ENCODE measurements around the gene SEC24B. TPM values are rescaled to one million over a fixed set of nuclear protein-coding genes. Genes with fewer than 3 reads are reported as not detected.

SEC24B gene
- 19.4 TPM for polyA plus RNA-seq (2013, experiment 1 of 2)
- 18.5 TPM for polyA plus RNA-seq (2013, experiment 2 of 2)

DNA sequence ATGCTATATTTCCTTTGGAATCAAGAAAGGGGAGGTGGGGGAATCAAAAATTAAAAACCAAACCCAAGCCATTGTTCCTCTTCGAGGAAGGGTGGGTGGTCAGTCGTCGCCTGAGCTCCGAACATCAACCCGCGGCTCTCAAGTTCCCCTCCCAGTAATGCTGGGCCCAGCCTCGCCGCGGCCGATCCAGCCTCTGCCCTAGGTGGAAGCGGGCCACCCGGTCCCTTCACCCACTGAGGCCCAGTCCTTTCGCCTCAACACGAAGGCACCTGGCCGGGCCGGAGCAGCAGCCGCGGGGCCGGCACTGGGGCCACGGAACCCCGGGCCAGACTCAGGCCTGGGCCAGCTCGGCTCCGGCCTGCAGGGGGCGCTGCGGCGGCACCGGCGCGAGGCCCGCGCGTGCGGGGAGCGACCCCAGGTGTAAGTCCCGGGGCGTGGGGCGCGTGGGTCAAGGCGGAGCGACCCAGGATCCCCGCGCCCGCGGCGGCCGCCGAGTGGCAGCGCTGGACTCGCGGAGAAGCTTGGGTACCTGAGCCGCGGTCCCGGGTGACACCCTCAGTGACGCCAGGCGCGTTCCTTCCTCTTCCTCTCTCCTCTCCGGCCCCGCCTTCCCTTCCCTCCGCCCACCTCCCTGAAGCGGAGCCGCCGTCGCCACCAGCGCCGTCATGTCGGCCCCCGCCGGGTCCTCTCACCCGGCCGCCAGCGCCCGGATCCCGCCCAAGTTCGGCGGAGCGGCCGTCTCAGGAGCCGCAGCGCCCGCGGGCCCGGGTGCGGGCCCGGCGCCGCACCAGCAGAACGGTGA is at the start of gene SEC24B:
Gene SEC24B (plus strand): TSS at position 611 of the 802 bp plus-strand sequence. CDS start 55 bp downstream, at position 666.
- H3K4me1 ChIP-seq (ENCODE audit: control insufficient read depth, low read depth, low read length): peaks cover 12% of the 10 kb centered on the region
- H3K27me3 ChIP-seq (ENCODE audit: insufficient read depth, low read length, poor library complexity): no peaks in the 10 kb centered on the region
- H2BK120ac ChIP-seq (ENCODE audit: low read depth, low read length): peak within 1 kb of the TSS; percentile 18
- peak within 1 kb of the TSS; percentile 99 for H3K18ac ChIP-seq (ENCODE audit: low read length)
- peak within 1 kb of the TSS; percentile 97 for H3K56ac ChIP-seq (ENCODE audit: low read length)
- peak; percentile 90 for DNase-seq
- peak within 1 kb of the TSS; percentile 60 for H4K8ac ChIP-seq (ENCODE audit: low read depth, low read length)
- H3K4me3 ChIP-seq (ENCODE audit: low read length): peak within 1 kb of the TSS; percentile 42
- H3K36me3 ChIP-seq (ENCODE audit: control insufficient read depth, insufficient read depth, low read length): no peaks in the 10 kb centered on the region
- H4K5ac ChIP-seq (ENCODE audit: low read length): peak within 1 kb of the TSS; percentile 95
- no peak within 1 kb of the TSS for H2AK5ac ChIP-seq (ENCODE audit: low read length)
- no peak within 1 kb of the TSS for H2BK15ac ChIP-seq (replicated peaks; ENCODE audit: low read depth)
- H3K79me2 ChIP-seq (ENCODE audit: control insufficient read depth, insufficient read depth, low read length): peaks cover 36% of the 10 kb centered on the region
- peaks cover 6% of the 10 kb centered on the region for H3K79me1 ChIP-seq (ENCODE audit: low read length)
- peak within 1 kb of the TSS; percentile 70 for H3K4me2 ChIP-seq (ENCODE audit: low read length)
- peak within 1 kb of the TSS; percentile 85 for H3K27ac ChIP-seq (ENCODE audit: low read depth, low read length)
- H3K4ac ChIP-seq (ENCODE audit: low read depth, low read length): peak within 1 kb of the TSS; percentile 90
- WGBS (ENCODE audit: extremely low coverage, insufficient coverage, low lambda C conversion rate): no CpG with 5 or more reads among the region's 87 CpGs
- peak within 1 kb of the TSS; percentile 82 for H2BK5ac ChIP-seq (ENCODE audit: low read length)
- peak within 1 kb of the TSS; percentile 80 for H3K23ac ChIP-seq (ENCODE audit: low read length)
- H3K9ac ChIP-seq (ENCODE audit: low read length): peak within 1 kb of the TSS; percentile 71

DNA sequence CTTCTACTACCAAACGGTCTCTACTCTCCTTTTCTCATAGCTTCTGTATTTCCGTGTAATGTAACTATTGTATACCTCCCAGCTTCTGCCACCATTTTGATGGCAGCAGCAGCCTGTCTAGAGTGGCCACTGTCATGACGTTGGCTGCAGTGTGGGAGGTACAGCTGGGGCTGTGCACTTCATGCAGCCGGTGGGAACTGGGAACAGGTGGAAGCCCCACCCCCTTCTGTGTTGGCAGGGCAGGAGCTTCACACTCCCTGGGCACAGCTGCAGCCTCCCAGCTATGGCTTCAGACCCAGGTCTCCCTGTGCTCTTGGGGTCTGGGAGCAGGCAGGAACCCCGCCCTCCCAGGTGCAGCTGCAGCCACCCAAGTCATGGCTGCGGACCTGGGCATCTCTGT is 49.8 kb upstream of the SEC24B start:
- no peak overlapping the region for H3K4me2 ChIP-seq (ENCODE audit: low read length)
- H4K8ac ChIP-seq (ENCODE audit: low read depth, low read length): no peak overlapping the region
- no peak overlapping the region for H2BK5ac ChIP-seq (ENCODE audit: low read length)
- no peak overlapping the region for H2BK15ac ChIP-seq (replicated peaks; ENCODE audit: low read depth)
- H3K23ac ChIP-seq (ENCODE audit: low read length): no peak overlapping the region
- H2BK120ac ChIP-seq (ENCODE audit: low read depth, low read length): no peak overlapping the region
- no peak overlapping the region for H3K4ac ChIP-seq (ENCODE audit: low read depth, low read length)
- no peak overlapping the region for H2AK5ac ChIP-seq (ENCODE audit: low read length)
- no peaks in the 10 kb centered on the region for H3K79me2 ChIP-seq (ENCODE audit: control insufficient read depth, insufficient read depth, low read length)
- H3K27ac ChIP-seq (ENCODE audit: low read depth, low read length): no peak overlapping the region
- H3K36me3 ChIP-seq (ENCODE audit: control insufficient read depth, insufficient read depth, low read length): no peaks in the 10 kb centered on the region
- no peak overlapping the region for H3K18ac ChIP-seq (ENCODE audit: low read length)
- no peak overlapping the region for H3K9ac ChIP-seq (ENCODE audit: low read length)
- H3K79me1 ChIP-seq (ENCODE audit: low read length): no peaks in the 10 kb centered on the region
- H3K4me1 ChIP-seq (ENCODE audit: control insufficient read depth, low read depth, low read length): peaks cover 2% of the 10 kb centered on the region
- no peak for DNase-seq
- WGBS (ENCODE audit: extremely low coverage, insufficient coverage, low lambda C conversion rate): no CpG with 5 or more reads among the region's 6 CpGs
- no peak overlapping the region for H4K5ac ChIP-seq (ENCODE audit: low read length)
- no peak overlapping the region for H3K4me3 ChIP-seq (ENCODE audit: low read length)
- no peak overlapping the region for H3K56ac ChIP-seq (ENCODE audit: low read length)
- no peaks in the 10 kb centered on the region for H3K27me3 ChIP-seq (ENCODE audit: insufficient read depth, low read length, poor library complexity)

DNA sequence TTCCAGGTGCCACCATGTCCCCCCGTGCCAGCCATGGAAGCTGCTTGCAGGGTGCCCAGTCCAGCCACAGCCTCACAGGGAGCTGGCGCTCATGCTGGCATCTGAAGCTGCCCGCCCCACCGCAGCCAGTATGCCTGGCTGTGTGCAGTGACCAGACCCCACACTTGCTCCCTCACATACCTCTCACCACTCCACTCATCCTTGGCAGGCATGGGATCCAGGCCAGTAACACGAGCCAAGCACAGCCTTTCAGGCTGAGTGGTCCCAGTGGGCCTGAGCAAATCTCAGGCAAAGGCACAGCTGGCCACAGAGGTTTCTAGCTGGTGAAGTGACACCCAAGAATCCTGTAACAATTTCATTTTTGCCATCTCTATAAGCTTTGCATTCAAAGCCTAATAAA is 48.4 kb upstream of the SEC24B start:
- Histone ChIP-seq H3K4me3 (ENCODE audit: low read length) (no peak overlapping the region), H2AK5ac (ENCODE audit: low read length) (no peak overlapping the region), H3K4me2 (ENCODE audit: low read length) (no peak overlapping the region), H4K5ac (ENCODE audit: low read length) (no peak overlapping the region), H3K56ac (ENCODE audit: low read length) (no peak overlapping the region), H2BK5ac (ENCODE audit: low read length) (no peak overlapping the region), H4K8ac (ENCODE audit: low read depth, low read length) (no peak overlapping the region), H3K27ac (ENCODE audit: low read depth, low read length) (no peak overlapping the region), H3K36me3 (ENCODE audit: control insufficient read depth, insufficient read depth, low read length) (no peaks in the 10 kb centered on the region), H3K79me1 (ENCODE audit: low read length) (no peaks in the 10 kb centered on the region), H2BK15ac (replicated peaks; ENCODE audit: low read depth) (no peak overlapping the region), H3K79me2 (ENCODE audit: control insufficient read depth, insufficient read depth, low read length) (no peaks in the 10 kb centered on the region), H2BK120ac (ENCODE audit: low read depth, low read length) (no peak overlapping the region), H3K27me3 (ENCODE audit: insufficient read depth, low read length, poor library complexity) (no peaks in the 10 kb centered on the region), H3K4me1 (ENCODE audit: control insufficient read depth, low read depth, low read length) (peaks cover 2% of the 10 kb centered on the region), H3K9ac (ENCODE audit: low read length) (no peak overlapping the region), H3K4ac (ENCODE audit: low read depth, low read length) (no peak overlapping the region), H3K23ac (ENCODE audit: low read length) (no peak overlapping the region), H3K18ac (ENCODE audit: low read length) (no peak overlapping the region)
- no CpG with 5 or more reads among the region's 5 CpGs for WGBS (ENCODE audit: extremely low coverage, insufficient coverage, low lambda C conversion rate)
- no peak for DNase-seq

DNA sequence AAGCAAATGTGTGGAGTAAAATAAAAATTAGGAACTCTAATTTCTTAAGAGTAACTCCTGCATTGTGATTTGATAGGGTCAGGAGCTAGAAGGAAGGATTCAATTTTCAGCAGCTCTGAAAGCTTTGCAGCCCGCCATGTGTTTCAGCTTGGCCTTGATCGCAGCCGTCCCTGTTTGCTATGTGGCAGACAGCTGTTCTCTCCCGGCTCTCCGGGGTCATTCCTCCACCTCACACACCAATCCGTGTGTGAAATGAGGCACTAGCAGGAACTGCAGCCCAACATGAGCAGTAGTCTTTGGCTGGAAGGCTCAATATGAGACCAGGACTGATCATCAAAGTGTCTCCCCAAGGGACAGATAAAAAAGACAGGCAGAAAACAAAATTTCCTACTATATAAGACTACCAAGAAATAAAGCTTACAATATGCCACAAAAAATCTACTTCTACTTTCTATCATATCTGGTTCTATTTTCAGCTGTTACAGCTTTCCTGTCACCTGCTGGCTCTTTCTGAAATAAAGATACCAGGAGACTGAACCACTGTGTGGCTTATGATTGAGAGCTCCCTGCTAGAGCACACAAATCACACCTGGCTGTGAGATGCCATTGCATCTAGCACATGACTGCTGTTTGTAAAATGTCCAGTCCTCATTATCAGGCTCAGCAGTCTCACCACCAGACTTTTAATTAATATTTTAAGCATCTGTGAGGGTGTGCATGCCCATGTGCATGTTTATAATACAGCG is 44.1 kb upstream of the SEC24B start:
- Histone ChIP-seq H3K27ac (ENCODE audit: low read depth, low read length) (no peak overlapping the region), H4K8ac (ENCODE audit: low read depth, low read length) (no peak overlapping the region)
- DNase-seq: peak; percentile 46

DNA sequence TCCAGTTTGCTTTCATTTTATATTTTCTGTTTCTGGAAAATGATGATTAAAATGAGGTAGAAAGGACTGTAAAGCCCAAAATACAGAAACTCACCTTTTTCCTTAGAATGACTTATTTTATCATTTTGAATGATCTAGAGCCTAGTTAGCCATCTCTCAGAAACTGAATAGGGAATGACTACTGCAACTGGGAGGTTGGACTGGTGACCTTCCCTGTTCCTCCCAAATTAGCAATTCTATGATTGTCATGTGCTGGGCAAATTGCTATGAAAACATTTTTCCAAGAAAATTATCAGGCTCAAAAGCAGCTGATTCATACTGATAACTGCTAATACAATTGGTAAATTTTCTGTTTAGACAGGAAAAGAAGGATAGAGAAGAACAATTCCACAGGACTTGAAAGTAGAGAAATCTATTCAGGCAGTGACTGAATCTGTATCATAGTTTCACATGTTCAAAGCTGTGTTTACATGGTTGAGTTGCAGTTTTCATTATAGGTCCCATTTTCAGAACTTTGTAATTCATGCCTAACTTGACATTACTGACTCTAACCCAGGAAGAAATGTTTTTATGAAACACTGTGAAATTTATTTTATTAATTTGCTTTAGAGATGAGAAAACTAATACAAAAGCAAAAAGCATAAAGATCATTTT is 43.4 kb upstream of the SEC24B start:
- no peak overlapping the region for H4K5ac ChIP-seq (ENCODE audit: low read length)
- no peak overlapping the region for H2BK120ac ChIP-seq (ENCODE audit: low read depth, low read length)
- no peak overlapping the region for H3K4me2 ChIP-seq (ENCODE audit: low read length)
- H2AK5ac ChIP-seq (ENCODE audit: low read length): no peak overlapping the region
- H3K23ac ChIP-seq (ENCODE audit: low read length): no peak overlapping the region
- no peak for DNase-seq
- H2BK5ac ChIP-seq (ENCODE audit: low read length): no peak overlapping the region
- no peak overlapping the region for H3K27ac ChIP-seq (ENCODE audit: low read depth, low read length)
- H3K79me2 ChIP-seq (ENCODE audit: control insufficient read depth, insufficient read depth, low read length): no peaks in the 10 kb centered on the region
- H3K79me1 ChIP-seq (ENCODE audit: low read length): no peaks in the 10 kb centered on the region
- H3K56ac ChIP-seq (ENCODE audit: low read length): no peak overlapping the region
- peaks cover 2% of the 10 kb centered on the region for H3K4me1 ChIP-seq (ENCODE audit: control insufficient read depth, low read depth, low read length)
- H4K8ac ChIP-seq (ENCODE audit: low read depth, low read length): no peak overlapping the region
- H3K9ac ChIP-seq (ENCODE audit: low read length): no peak overlapping the region
- H2BK15ac ChIP-seq (replicated peaks; ENCODE audit: low read depth): no peak overlapping the region
- no peak overlapping the region for H3K18ac ChIP-seq (ENCODE audit: low read length)
- no peak overlapping the region for H3K4me3 ChIP-seq (ENCODE audit: low read length)
- no peaks in the 10 kb centered on the region for H3K36me3 ChIP-seq (ENCODE audit: control insufficient read depth, insufficient read depth, low read length)
- no peaks in the 10 kb centered on the region for H3K27me3 ChIP-seq (ENCODE audit: insufficient read depth, low read length, poor library complexity)
- H3K4ac ChIP-seq (ENCODE audit: low read depth, low read length): no peak overlapping the region

More for the DNA sequence above, 44.1 kb upstream of the SEC24B start:
- Histone ChIP-seq H2BK5ac (ENCODE audit: low read length) (no peak overlapping the region), H3K79me2 (ENCODE audit: control insufficient read depth, insufficient read depth, low read length) (no peaks in the 10 kb centered on the region), H3K23ac (ENCODE audit: low read length) (no peak overlapping the region), H3K79me1 (ENCODE audit: low read length) (no peaks in the 10 kb centered on the region), H3K4ac (ENCODE audit: low read depth, low read length) (no peak overlapping the region), H2BK120ac (ENCODE audit: low read depth, low read length) (no peak overlapping the region), H2AK5ac (ENCODE audit: low read length) (no peak overlapping the region), H3K4me2 (ENCODE audit: low read length) (no peak overlapping the region), H3K4me3 (ENCODE audit: low read length) (no peak overlapping the region), H3K9ac (ENCODE audit: low read length) (no peak overlapping the region), H4K5ac (ENCODE audit: low read length) (no peak overlapping the region), H3K4me1 (ENCODE audit: control insufficient read depth, low read depth, low read length) (peaks cover 2% of the 10 kb centered on the region), H3K18ac (ENCODE audit: low read length) (no peak overlapping the region), H3K27me3 (ENCODE audit: insufficient read depth, low read length, poor library complexity) (no peaks in the 10 kb centered on the region), H3K36me3 (ENCODE audit: control insufficient read depth, insufficient read depth, low read length) (no peaks in the 10 kb centered on the region), H3K56ac (ENCODE audit: low read length) (no peak overlapping the region), H2BK15ac (replicated peaks; ENCODE audit: low read depth) (no peak overlapping the region)
- WGBS (ENCODE audit: extremely low coverage, insufficient coverage, low lambda C conversion rate): no CpG with 5 or more reads among the region's 7 CpGs

All from mesendoderm (in vitro differentiated cells).